GM12875 (cell line): Measurements from ENCODE around the gene ALDH8A1.

Experiments
- H3K4me3 ChIP-seq: one replicate; pipeline ENCODE4 v1.5.1; 2011; ENCODE audit warnings: low read depth, low read length, control low read depth
- TF ChIP-seq, protein P1 (sequence below): IDR thresholded peaks from 2 replicates; pipeline ENCODE4 v1.5.1; 2011; ENCODE audit warnings: low read depth, mild to moderate bottlenecking, control low read depth, inconsistent platforms, low read length, moderate library complexity, borderline replicate concordance; ENCODE audit not compliant: insufficient read depth

ALDH8A1 gene

DNA sequence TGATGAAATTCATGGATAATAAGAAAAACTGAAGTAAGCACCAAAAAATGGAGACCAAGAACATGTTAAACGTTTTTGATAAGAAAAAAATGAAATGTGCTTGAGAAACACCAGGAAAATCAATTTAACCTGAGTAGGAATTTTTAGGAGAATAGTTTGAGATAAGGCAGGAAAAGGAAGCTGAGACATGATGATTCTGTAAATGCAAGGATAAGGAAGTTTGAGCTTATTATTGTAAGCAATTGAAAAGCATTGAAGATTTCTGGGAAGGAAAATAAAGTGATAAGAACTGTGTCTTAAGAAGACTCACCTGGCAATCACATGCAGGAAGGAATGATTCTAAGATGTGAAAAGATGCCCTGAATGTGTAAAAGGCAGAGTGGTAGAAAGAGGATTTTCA is 66.6 kb downstream of the ALDH8A1 start:
- TF ChIP-seq, protein P1, sequence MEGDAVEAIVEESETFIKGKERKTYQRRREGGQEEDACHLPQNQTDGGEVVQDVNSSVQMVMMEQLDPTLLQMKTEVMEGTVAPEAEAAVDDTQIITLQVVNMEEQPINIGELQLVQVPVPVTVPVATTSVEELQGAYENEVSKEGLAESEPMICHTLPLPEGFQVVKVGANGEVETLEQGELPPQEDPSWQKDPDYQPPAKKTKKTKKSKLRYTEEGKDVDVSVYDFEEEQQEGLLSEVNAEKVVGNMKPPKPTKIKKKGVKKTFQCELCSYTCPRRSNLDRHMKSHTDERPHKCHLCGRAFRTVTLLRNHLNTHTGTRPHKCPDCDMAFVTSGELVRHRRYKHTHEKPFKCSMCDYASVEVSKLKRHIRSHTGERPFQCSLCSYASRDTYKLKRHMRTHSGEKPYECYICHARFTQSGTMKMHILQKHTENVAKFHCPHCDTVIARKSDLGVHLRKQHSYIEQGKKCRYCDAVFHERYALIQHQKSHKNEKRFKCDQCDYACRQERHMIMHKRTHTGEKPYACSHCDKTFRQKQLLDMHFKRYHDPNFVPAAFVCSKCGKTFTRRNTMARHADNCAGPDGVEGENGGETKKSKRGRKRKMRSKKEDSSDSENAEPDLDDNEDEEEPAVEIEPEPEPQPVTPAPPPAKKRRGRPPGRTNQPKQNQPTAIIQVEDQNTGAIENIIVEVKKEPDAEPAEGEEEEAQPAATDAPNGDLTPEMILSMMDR = no peak
- H3K4me3 ChIP-seq = no peak overlapping the region

DNA sequence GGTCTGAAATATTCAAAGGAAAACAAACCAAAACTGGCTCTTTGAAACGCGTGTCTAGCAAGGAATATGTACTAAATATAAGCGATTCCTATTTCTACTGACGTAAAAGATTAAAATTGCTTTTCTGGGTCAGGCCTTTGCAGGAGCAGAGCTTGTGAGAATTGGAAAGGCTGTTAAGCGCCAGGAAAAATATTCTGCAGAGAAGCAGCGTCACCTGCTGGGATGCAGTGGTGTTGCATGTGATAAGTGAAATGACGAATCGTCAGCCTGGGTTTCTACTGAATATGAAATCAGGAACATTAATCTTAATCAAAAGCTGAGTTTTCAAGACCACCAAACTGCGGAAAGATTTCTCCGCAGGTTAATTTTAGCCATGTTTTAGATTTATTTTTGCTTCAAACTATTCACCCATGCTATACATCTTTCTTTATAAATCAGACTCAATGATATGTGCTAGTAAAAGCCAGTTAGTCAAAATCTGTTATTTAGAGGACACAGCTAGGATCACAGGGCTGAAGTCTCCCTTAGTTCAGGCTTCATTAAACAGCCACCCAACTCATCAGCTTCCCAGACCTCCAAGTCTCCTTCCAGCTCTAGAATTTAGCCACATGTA is 67.4 kb downstream of the ALDH8A1 start:
- TF ChIP-seq, protein P1 = peak; percentile 86
- H3K4me3 ChIP-seq = no peak overlapping the region

DNA sequence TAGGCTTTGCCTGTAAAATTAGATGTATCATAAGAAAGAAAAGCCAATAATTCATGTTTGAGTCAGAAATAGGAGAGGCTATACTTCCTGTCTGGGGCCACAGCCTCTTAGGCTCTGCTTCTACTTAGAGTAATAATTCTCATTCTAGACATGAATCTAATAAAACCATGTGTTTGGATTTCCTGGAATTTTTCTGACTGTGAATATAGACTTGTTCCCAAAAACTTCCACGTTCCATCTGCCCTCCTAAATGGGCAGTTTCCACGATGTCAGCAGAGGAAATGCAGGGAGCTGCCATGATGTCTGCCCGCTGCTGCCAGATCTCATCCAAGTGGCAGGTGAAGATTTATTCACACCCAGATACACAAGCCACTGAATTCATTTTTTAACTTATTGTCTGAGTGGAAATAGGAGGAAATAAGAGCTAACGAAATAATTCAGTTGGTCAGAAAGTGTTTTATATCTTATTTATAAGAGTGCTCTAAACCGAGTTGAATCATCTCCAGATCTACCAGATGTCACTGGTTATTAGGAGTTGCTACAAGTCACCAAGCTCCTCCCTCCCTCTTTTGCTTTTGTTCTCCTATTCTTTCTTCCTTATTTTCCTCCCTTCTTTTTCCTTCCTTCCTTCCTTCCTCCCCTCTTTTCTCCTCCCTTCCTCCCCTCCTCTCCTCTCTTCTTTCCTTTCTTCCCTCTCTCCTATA is 69.3 kb downstream of the ALDH8A1 start:
- no peak overlapping the region for H3K4me3 ChIP-seq
- TF ChIP-seq, protein P1 = no peak

DNA sequence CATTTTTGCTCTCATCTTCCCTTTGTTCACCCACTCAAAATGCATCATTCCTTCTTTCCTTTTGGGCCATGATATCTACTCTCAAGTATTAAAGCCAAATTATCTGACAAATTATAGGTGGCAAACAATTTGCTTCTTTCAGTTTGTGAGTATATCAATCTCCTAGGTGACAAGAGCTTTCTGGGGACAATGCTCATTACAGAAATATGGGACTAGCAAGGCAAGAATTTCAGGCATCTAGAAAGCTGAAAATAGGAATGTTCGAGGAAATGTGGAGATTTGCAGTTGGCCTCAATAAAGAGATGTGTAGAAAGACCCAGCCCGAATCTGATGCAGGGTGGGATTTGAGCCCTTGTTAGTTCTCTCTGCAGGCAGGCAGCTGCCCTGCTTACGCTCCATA is 71.8 kb downstream of the ALDH8A1 start:
- H3K4me3 ChIP-seq = no peak overlapping the region
- TF ChIP-seq, protein P1 = no peak

DNA sequence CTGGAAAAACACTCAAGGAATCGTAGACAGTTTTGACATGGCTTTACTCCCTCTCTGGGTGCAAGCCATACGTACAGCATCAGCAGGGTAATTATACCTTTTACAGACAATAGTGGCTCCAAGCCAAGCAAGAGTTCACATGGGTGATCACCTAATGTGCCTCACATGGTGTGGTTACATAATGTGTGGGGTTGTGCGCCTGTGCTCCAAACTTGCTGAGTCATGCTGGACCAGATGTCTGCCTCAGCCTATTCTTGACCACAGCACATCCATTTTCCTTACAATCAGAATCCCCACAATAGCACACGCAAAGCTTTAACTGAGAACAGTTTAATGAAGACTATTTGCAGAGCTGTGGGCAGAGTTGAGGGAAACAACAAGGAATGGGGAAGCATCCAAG is 74.5 kb downstream of the ALDH8A1 start:
- TF ChIP-seq, protein P1 = no peak
- H3K4me3 ChIP-seq = no peak overlapping the region

DNA sequence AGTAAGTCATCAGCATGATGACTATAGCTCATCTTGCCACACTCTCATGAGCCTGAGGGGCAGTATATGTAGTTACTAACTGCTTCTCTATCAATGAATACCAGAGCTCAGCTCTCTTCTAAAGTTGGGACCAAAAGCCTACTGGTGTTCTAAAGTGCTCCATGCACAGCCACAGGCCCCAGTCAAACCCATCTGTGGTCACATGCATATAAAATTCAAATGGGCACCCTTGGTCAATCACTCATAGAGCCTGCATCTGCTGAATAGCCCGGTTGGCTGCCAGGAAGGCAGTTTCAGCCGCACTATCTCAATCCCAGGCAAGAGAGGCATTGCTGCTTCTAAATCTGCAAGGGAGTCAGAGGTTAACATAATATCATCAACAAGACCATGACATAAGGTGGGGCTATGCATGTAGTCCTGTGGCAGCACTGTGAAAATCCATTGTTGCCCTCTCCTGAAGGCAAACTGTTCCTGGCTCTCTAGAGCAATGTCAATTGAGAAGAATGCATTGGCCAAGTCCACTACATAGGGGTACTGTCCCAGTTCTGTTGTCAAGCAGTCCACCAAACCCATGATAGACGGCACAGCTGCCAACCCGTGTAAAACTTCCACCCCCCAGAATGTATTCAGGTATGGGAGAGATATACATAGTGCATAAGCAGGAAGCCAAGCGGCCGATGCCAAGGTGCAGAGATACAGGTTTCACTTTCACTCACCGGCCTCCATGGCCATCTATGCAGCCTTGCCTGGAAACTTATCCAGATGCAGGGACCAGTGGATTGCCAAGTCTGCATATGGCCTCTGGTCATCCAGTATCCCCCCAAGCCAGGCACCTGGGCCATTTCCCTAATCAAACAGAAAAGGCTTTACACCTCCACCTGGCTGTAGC is 76.2 kb downstream of the ALDH8A1 start:
- TF ChIP-seq, protein P1 = no peak
- H3K4me3 ChIP-seq = no peak overlapping the region
